ENCODE results near the gene HP1BP3.

DNA sequence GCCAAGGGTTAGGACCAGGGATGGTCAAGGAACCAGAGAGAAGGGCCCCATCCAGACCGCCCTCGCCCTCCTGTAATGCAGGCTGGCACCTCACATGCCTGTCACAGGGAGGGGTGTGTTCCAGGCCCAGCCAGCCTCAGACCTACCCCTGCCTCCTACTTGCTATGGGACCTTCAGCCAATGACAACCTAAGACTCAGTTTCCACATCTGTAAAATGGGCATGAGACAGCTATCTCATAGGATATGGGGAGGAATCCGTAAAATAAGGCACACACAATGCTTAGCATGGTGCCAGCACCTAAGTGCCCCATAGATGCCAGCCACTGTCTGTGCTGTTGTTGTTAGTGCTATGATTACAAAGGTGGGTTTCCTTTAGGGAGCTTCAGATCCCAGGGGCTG, 77.2 kb downstream of the HP1BP3 start:
- TF ChIP-seq, protein P1, sequence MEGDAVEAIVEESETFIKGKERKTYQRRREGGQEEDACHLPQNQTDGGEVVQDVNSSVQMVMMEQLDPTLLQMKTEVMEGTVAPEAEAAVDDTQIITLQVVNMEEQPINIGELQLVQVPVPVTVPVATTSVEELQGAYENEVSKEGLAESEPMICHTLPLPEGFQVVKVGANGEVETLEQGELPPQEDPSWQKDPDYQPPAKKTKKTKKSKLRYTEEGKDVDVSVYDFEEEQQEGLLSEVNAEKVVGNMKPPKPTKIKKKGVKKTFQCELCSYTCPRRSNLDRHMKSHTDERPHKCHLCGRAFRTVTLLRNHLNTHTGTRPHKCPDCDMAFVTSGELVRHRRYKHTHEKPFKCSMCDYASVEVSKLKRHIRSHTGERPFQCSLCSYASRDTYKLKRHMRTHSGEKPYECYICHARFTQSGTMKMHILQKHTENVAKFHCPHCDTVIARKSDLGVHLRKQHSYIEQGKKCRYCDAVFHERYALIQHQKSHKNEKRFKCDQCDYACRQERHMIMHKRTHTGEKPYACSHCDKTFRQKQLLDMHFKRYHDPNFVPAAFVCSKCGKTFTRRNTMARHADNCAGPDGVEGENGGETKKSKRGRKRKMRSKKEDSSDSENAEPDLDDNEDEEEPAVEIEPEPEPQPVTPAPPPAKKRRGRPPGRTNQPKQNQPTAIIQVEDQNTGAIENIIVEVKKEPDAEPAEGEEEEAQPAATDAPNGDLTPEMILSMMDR (conservative IDR thresholded peaks at IDR 0.05): no peak
- no peak for TF ChIP-seq EZH2 (IDR thresholded peaks at IDR 0.05; ENCODE audit: low read depth)

All from PC-9 (cell line).